Tibial artery (tissue), 4 donors: ENCODE data around the gene TTC8.

Experiments used
- DNase-seq, 2 donors: peaks; one replicate each; pipeline ENCODE4 v3.0.0-alpha.2; 2019
- H3K27ac ChIP-seq, 2 donors: fragments of 200-600 bp; sonication (generic) in 1 of 2; 1 replicate in 1 of 2; 2 replicates in 1 of 2; pipeline ENCODE4 v1.5.1; 2018 to 2019; ENCODE audit warnings: mild to moderate bottlenecking in 1 of 2
- H3K27me3 ChIP-seq, 2 donors: fragments of 200-600 bp; sonication (generic) in 1 of 2; one replicate each; pipeline versions ENCODE4 v1.5.1 to v1.6.0; 2016 to 2019
- H3K36me3 ChIP-seq, 3 donors: fragments of 200-600 bp; sonication (generic) in 2 of 3; one replicate each; pipeline ENCODE4 v1.5.1; 2016 to 2019; ENCODE audit warnings: mild to moderate bottlenecking in 2 of 3
- H3K4me1 ChIP-seq, 4 donors: fragments of 200-600 bp; sonication (generic) in 2 of 4; 1 replicate in 3 of 4; 2 replicates in 1 of 4; pipeline ENCODE4 v1.5.1; 2016 to 2019
- H3K4me3 ChIP-seq, 2 donors: fragments of 200-600 bp; sonication (generic) in 1 of 2; 1 replicate in 1 of 2; 2 replicates in 1 of 2; pipeline ENCODE4 v1.5.1; 2018 to 2019; ENCODE audit warnings: mild to moderate bottlenecking in 2 of 2
- H3K9me3 ChIP-seq, 3 donors: fragments of 200-600 bp; sonication (generic) in 1 of 3; one replicate each; pipeline ENCODE4 v1.5.1; 2016 to 2019
- CTCF ChIP-seq, 2 experiments: fragments of 200-600 bp in 1 of 2; fragments of 450-650 bp in 1 of 2; IDR thresholded peaks; one replicate each; pipeline ENCODE4 v1.5.1; 2017 to 2019; ENCODE audit warnings: antibody characterized with exemption in 2 of 2, mild to moderate bottlenecking in 1 of 2, moderate library complexity in 1 of 2
- intact Hi-C: fragments of 100-400 bp; cut with DNase I; formaldehyde crosslinking; loops from one replicate; pipeline ENCODE4 v1.15.0; 2023; ENCODE audit warnings: low total_unique reads

TTC8 gene

GRCh38 chr14:88844980-88845491 lies 20.6 kb downstream of the TTC8 start:
- H3K27me3 ChIP-seq, result no peaks in the 10 kb centered on the region
- no peak overlapping the region for H3K4me3 ChIP-seq
- intact Hi-C loops, result no loop called here
- DNase-seq, result no peak
- no peaks in the 10 kb centered on the region for H3K9me3 ChIP-seq
- no peak overlapping the region for H3K27ac ChIP-seq
- no peaks in the 10 kb centered on the region for H3K4me1 ChIP-seq
- no peak for TF ChIP-seq CTCF (IDR thresholded peaks at IDR 0.05)
- peaks cover 0 to 17% (median 7%) of the 10 kb centered on the region in 3 donors for H3K36me3 ChIP-seq

- Histone ChIP-seq H3K27ac (no peak overlapping the region), H3K4me1 (no peaks in the 10 kb centered on the region), H3K27me3 (no peaks in the 10 kb centered on the region), H3K4me3 (no peak overlapping the region), H3K36me3 (peaks cover 0 to 10% (median 4%) of the 10 kb centered on the region in 3 donors), H3K9me3 (no peaks in the 10 kb centered on the region)
- no peak for DNase-seq
- no peak for TF ChIP-seq CTCF (IDR thresholded peaks at IDR 0.05)
- intact Hi-C loops, result no loop called here
These were observed 24.1 kb downstream of the TTC8 start for GRCh38 chr14:88848571-88848970.

GRCh38 chr14:88849716-88850115 lies 25.3 kb downstream of the TTC8 start:
- TF ChIP-seq CTCF (IDR thresholded peaks at IDR 0.05), result no peak
- H3K4me3 ChIP-seq, result no peak overlapping the region
- no peak for DNase-seq

GRCh38 chr14:88851587-88851986 lies 27.1 kb downstream of the TTC8 start:
- no peaks in the 10 kb centered on the region for H3K27me3 ChIP-seq
- H3K9me3 ChIP-seq, result no peaks in the 10 kb centered on the region
- H3K36me3 ChIP-seq, result peaks cover 4 to 25% (median 8%) of the 10 kb centered on the region in 3 donors
- intact Hi-C loops, result no loop called here
- H3K27ac ChIP-seq, result no peak overlapping the region
- H3K4me3 ChIP-seq, result no peak overlapping the region
- no peak for TF ChIP-seq CTCF (IDR thresholded peaks at IDR 0.05)
- DNase-seq, result no peak
- H3K4me1 ChIP-seq, result no peaks in the 10 kb centered on the region

More at GRCh38 chr14:88849716-88850115, 25.3 kb downstream of the TTC8 start:
- no peaks in the 10 kb centered on the region for H3K4me1 ChIP-seq
- no peaks in the 10 kb centered on the region for H3K27me3 ChIP-seq
- no peaks in the 10 kb centered on the region for H3K9me3 ChIP-seq
- no peak overlapping the region for H3K27ac ChIP-seq
- peaks cover 2 to 22% (median 4%) of the 10 kb centered on the region in 3 donors for H3K36me3 ChIP-seq
- intact Hi-C loops, result no loop called here

- no peak overlapping the region for H3K27ac ChIP-seq
- H3K36me3 ChIP-seq, result peaks cover 8 to 31% (median 12%) of the 10 kb centered on the region in 3 donors
- DNase-seq, result no peak
- H3K27me3 ChIP-seq, result no peaks in the 10 kb centered on the region
- no peak for TF ChIP-seq CTCF (IDR thresholded peaks at IDR 0.05)
- no peaks in the 10 kb centered on the region for H3K9me3 ChIP-seq
- no peak overlapping the region for H3K4me3 ChIP-seq
- no peaks in the 10 kb centered on the region for H3K4me1 ChIP-seq
- intact Hi-C loops, result no loop called here
These were observed 28.2 kb downstream of the TTC8 start for GRCh38 chr14:88852632-88853031.

GRCh38 chr14:88853129-88853528 lies 28.7 kb downstream of the TTC8 start:
- no peak overlapping the region for H3K27ac ChIP-seq
- H3K27me3 ChIP-seq, result no peaks in the 10 kb centered on the region
- no peak for TF ChIP-seq CTCF (IDR thresholded peaks at IDR 0.05)
- peaks cover 8 to 36% (median 17%) of the 10 kb centered on the region in 3 donors for H3K36me3 ChIP-seq
- no peaks in the 10 kb centered on the region for H3K9me3 ChIP-seq
- no peak overlapping the region for H3K4me3 ChIP-seq
- intact Hi-C loops, result no loop called here
- DNase-seq, result no peak
- H3K4me1 ChIP-seq, result no peaks in the 10 kb centered on the region
